ENCODE results near the gene TRAPPC1.

DNA sequence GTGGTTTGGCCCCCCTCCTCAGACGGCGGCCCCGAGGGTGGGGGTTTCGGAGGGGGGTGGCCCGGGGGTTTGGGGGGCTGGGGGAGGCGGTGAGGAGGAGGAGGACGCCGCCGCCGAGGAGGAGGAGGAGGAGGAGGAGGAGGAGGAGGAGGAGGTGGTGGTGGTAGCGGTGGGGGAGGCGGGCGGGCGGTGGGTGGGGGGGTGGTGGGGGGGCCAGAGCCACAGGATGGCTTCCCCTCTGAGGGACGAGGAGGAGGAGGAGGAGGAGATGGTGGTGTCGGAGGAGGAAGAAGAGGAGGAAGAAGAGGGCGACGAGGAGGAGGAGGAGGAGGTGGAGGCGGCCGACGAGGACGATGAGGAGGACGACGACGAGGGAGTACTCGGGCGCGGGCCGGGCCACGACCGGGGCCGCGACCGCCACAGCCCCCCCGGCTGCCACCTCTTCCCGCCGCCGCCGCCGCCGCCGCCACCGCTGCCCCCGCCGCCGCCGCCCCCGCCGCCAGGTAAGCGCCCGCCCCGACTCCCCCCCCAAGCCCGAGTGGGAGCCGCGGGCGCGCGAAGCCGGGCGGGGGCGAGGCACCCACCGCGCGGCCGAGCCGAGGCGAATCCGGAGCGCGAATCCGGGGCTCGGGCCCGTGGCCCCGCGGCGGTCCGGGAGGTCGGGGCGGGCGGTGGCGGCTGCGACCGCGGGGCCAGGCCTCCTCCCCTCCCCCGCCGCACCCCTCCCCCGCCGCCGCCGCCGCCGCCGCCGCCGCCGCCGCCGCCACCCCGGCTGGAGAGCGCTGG is 47.0 kb downstream of the TRAPPC1 start:
- TF ChIP-seq, protein P1, sequence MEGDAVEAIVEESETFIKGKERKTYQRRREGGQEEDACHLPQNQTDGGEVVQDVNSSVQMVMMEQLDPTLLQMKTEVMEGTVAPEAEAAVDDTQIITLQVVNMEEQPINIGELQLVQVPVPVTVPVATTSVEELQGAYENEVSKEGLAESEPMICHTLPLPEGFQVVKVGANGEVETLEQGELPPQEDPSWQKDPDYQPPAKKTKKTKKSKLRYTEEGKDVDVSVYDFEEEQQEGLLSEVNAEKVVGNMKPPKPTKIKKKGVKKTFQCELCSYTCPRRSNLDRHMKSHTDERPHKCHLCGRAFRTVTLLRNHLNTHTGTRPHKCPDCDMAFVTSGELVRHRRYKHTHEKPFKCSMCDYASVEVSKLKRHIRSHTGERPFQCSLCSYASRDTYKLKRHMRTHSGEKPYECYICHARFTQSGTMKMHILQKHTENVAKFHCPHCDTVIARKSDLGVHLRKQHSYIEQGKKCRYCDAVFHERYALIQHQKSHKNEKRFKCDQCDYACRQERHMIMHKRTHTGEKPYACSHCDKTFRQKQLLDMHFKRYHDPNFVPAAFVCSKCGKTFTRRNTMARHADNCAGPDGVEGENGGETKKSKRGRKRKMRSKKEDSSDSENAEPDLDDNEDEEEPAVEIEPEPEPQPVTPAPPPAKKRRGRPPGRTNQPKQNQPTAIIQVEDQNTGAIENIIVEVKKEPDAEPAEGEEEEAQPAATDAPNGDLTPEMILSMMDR (IDR thresholded peaks at IDR 0.05): no peak
- no peak for TF ChIP-seq POLR2A (IDR thresholded peaks at IDR 0.05)
